AG04449 (cell line): Measurements from ENCODE around the gene NEK9.

ENCODE experiments used
- CTCF ChIA-PET: fragments of 350-600 bp; formaldehyde crosslinking; extraction: SDS; loops from one replicate; lab custom pipeline; 2021; ENCODE audit warnings: antibody characterized with exemption; lab: Yijun Ruan, JAX
- POLR2A ChIA-PET: fragments of 400-600, 350-600 bp; formaldehyde crosslinking; extraction: SDS; loops from one replicate; lab custom pipeline; 2020; ENCODE audit warnings: antibody characterized with exemption, inconsistent platforms; lab: Yijun Ruan, JAX
- DNase-seq: peaks from one replicate; pipeline ENCODE4 v3.0.0-alpha.2; 2010; ENCODE audit warnings: low read depth, low spot score
- H3K4me3 ChIP-seq: 2 replicates; pipeline ENCODE4 v1.5.1; 2011; ENCODE audit warnings: low read depth, mild to moderate bottlenecking, control low read depth, low read length
- CTCF ChIP-seq: IDR thresholded peaks from one replicate; pipeline ENCODE4 v1.5.1; 2011; ENCODE audit warnings: mild to moderate bottlenecking, moderate library complexity, low read length, control low read depth, inconsistent platforms; ENCODE audit not compliant: insufficient read depth; ENCODE audit errors: missing control alignments

NEK9 gene

GRCh38 chr14:75107186-75107585 lies 19.7 kb downstream of the NEK9 start:
- CTCF ChIA-PET, result interaction anchor here (6.3 kb wide), 1 partner anchor 18 kb away, joined by 44 read pairs; no protein-coding TSS in a partner anchor
- H3K4me3 ChIP-seq, result no peak overlapping the region
- TF ChIP-seq CTCF, result no peak
- DNase-seq, result no peak
- POLR2A ChIA-PET, result interaction anchor here (0.7 kb wide), 1 partner anchor 91 kb away, joined by 4 read pairs; no protein-coding TSS in a partner anchor

- no peak for DNase-seq
Observed at GRCh38 chr14:75101491-75101890, 25.4 kb downstream of the NEK9 start.

GRCh38 chr14:75098682-75099081 lies 28.2 kb downstream of the NEK9 start:
- TF ChIP-seq CTCF, result no peak
- ChIA-PET POLR2A (no interaction called here), CTCF (interaction anchor here (1.2 to 4.9 kb wide), 2 partner anchors 9 to 197 kb away, joined by 4 to 50 read pairs; no protein-coding TSS in a partner anchor)
- no peak overlapping the region for H3K4me3 ChIP-seq
- DNase-seq, result no peak

More at GRCh38 chr14:75101491-75101890, 25.4 kb downstream of the NEK9 start:
- TF ChIP-seq CTCF, result no peak
- ChIA-PET POLR2A (interaction anchor here (0.5 kb wide), 1 partner anchor 180 kb away, joined by 3 read pairs; no protein-coding TSS in a partner anchor), CTCF (interaction anchor here (1.2 to 4.9 kb wide), 2 partner anchors 12 to 196 kb away, joined by 4 to 50 read pairs; no protein-coding TSS in a partner anchor)
- no peak overlapping the region for H3K4me3 ChIP-seq

GRCh38 chr14:75098212-75098611 lies 28.6 kb downstream of the NEK9 start:
- TF ChIP-seq CTCF, result no peak
- CTCF ChIA-PET, result interaction anchor here (1.2 to 4.9 kb wide), 2 partner anchors 9 to 197 kb away, joined by 4 to 50 read pairs; no protein-coding TSS in a partner anchor
- no peak for DNase-seq
- POLR2A ChIA-PET, result no interaction called here
- H3K4me3 ChIP-seq, result no peak overlapping the region

- POLR2A ChIA-PET, result no interaction called here
- no peak for DNase-seq
- no peak for TF ChIP-seq CTCF
- CTCF ChIA-PET, result interaction anchor here (0.6 to 12.6 kb wide), 4 partner anchors 8 to 235 kb away, joined by 3 to 296 read pairs (median 10); no protein-coding TSS in a partner anchor
- H3K4me3 ChIP-seq, result no peak overlapping the region
Observed at GRCh38 chr14:75096959-75097358, 29.9 kb downstream of the NEK9 start.

GRCh38 chr14:75095690-75096089 lies 31.2 kb downstream of the NEK9 start:
- POLR2A ChIA-PET, result no interaction called here
- DNase-seq, result no peak
- CTCF ChIA-PET, result interaction anchor here (0.9 to 12.6 kb wide), 6 partner anchors 15 to 234 kb away, joined by 3 to 296 read pairs (median 6); no protein-coding TSS in a partner anchor
- TF ChIP-seq CTCF, result no peak
- no peak overlapping the region for H3K4me3 ChIP-seq
